Thoracic aorta (tissue), 2 donors: ENCODE results near the gene CDCA4. TPM values are rescaled to one million over a fixed set of nuclear protein-coding genes. Genes with fewer than 3 reads are reported as not detected.

Experiments
- ATAC-seq: fragments of 150-250 bp; one replicate; pipeline ENCODE4 v1.8.0; 2017; ENCODE audit warnings: low read depth; ENCODE audit not compliant: insufficient number of reproducible peaks, low FRiP score
- DNase-seq: peaks from one replicate; pipeline ENCODE4 v3.0.0-alpha.2; 2020; ENCODE audit warnings: low spot score
- H3K27ac ChIP-seq, 2 donors: fragments of 200-600 bp; sonication (generic); 1 replicate in 1 of 2; 2 replicates in 1 of 2; pipeline ENCODE4 v1.5.1; 2016; ENCODE audit warnings: mild to moderate bottlenecking in 2 of 2, moderate library complexity in 2 of 2
- H3K27me3 ChIP-seq: fragments of 200-600 bp; sonication (generic); replicated peaks from 2 replicates; pipeline ENCODE4 v1.6.0; 2016; ENCODE audit warnings: mild to moderate bottlenecking; ENCODE audit not compliant: insufficient read depth
- H3K36me3 ChIP-seq: fragments of 200-600 bp; sonication (generic); one replicate; pipeline ENCODE4 v1.5.1; 2016
- H3K4me1 ChIP-seq, 2 donors: fragments of 200-600 bp; sonication (generic); 1 replicate in 1 of 2; 2 replicates in 1 of 2; pipeline versions ENCODE4 v1.5.1 to v1.6.0; 2016; ENCODE audit warnings: low read depth in 2 of 2, mild to moderate bottlenecking in 1 of 2; ENCODE audit not compliant: control insufficient read depth in 1 of 2
- H3K4me3 ChIP-seq: fragments of 200-600 bp; sonication (generic); 2 replicates; pipeline ENCODE4 v1.5.1; 2016; ENCODE audit warnings: mild to moderate bottlenecking
- H3K9me3 ChIP-seq: fragments of 200-600 bp; sonication (generic); 2 replicates; pipeline ENCODE4 v1.5.1; 2016
- CTCF ChIP-seq: fragments of 200-600 bp; sonication (generic); IDR thresholded peaks from one replicate; pipeline ENCODE4 v1.5.1; 2019; ENCODE audit warnings: antibody characterized with exemption
- total RNA-seq, 2 donors: library from RNA; depleted of rRNA; stranded (reverse); fragments of >200 nt; gene quantifications; one replicate each; pipeline versions ENCODE4 v1.1.0 to v1.2.3, GENCODE V29; 2016

CDCA4 gene
- total RNA-seq, 2 donors from 2014 or later: 1.6 to 6.5 TPM

- H3K27me3 ChIP-seq: no peaks in the 10 kb centered on the region
- TF ChIP-seq CTCF: no peak
- peaks cover 0 to 4% of the 10 kb centered on the region in 2 donors for H3K4me1 ChIP-seq
- no peaks in the 10 kb centered on the region for H3K9me3 ChIP-seq
- DNase-seq (no peak), ATAC-seq (no peak)
- peak overlapping the region; percentile 38 for H3K4me3 ChIP-seq
- H3K36me3 ChIP-seq: no peaks in the 10 kb centered on the region
- H3K27ac ChIP-seq: peak overlapping the region in 1 of 2 donors; percentile 18
Observed at GRCh38 chr14:105060751-105061427, 40.0 kb upstream of the CDCA4 start.

- ATAC-seq (no peak), DNase-seq (no peak)
- no peaks in the 10 kb centered on the region for H3K27me3 ChIP-seq
- no peak for TF ChIP-seq CTCF
- H3K27ac ChIP-seq: peak overlapping the region in 1 of 2 donors; percentile 7
- H3K4me3 ChIP-seq: no peak overlapping the region
- no peaks in the 10 kb centered on the region for H3K9me3 ChIP-seq
- no peaks in the 10 kb centered on the region for H3K36me3 ChIP-seq
- H3K4me1 ChIP-seq: peaks cover 0 to 4% of the 10 kb centered on the region in 2 donors
Observed at GRCh38 chr14:105059925-105060565, 39.2 kb upstream of the CDCA4 start.

- ATAC-seq (no peak), DNase-seq (no peak)
- no peak for TF ChIP-seq CTCF
- Histone ChIP-seq H3K9me3 (no peaks in the 10 kb centered on the region), H3K27ac (no peak overlapping the region), H3K4me3 (no peak overlapping the region), H3K4me1 (peaks cover 0 to 4% of the 10 kb centered on the region in 2 donors), H3K36me3 (no peaks in the 10 kb centered on the region), H3K27me3 (no peaks in the 10 kb centered on the region)
Observed at GRCh38 chr14:105059035-105059924, 38.4 kb upstream of the CDCA4 start.

GRCh38 chr14:105058521-105059034, 37.7 kb upstream of the CDCA4 start:
- no peak for ATAC-seq

More at GRCh38 chr14:105058521-105059034, 37.7 kb upstream of the CDCA4 start:
- no peaks in the 10 kb centered on the region for H3K9me3 ChIP-seq
- peaks cover 0 to 4% of the 10 kb centered on the region in 2 donors for H3K4me1 ChIP-seq
- H3K27ac ChIP-seq: no peak overlapping the region
- H3K36me3 ChIP-seq: no peaks in the 10 kb centered on the region
- no peak for DNase-seq
- no peak for TF ChIP-seq CTCF
- H3K4me3 ChIP-seq: no peak overlapping the region
- H3K27me3 ChIP-seq: no peaks in the 10 kb centered on the region
